H1 (cell line): ENCODE measurements around the gene AOPEP. TPM values are rescaled to one million over a fixed set of nuclear protein-coding genes. Genes with fewer than 3 reads are reported as not detected.

ENCODE experiments used
- CTCF ChIA-PET: fragments of 300-600 bp; sonication (Branson Sonifier 250); formaldehyde crosslinking; loops from one replicate; lab custom pipeline; 2021; ENCODE audit not compliant: partially characterized antibody; lab: Charles Lee
- POLR2A ChIA-PET: fragments of 300-600 bp; sonication (Branson Sonifier 250); formaldehyde crosslinking; loops from one replicate; lab custom pipeline; 2021; ENCODE audit warnings: inconsistent platforms; ENCODE audit not compliant: partially characterized antibody; lab: Charles Lee
- DNase-seq, 2 experiments: peaks; one replicate each; pipeline versions ENCODE4 v3.0.0 to v3.0.0-alpha.2; 2010 to 2022; ENCODE audit warnings: low spot score in 2 of 2, low read depth in 1 of 2, mixed read lengths in 1 of 2
- FAIRE-seq: peaks from 2 replicates; lab custom pipeline; 2011; peaks lifted over from hg19 to GRCh38; lab: Jason Lieb, UNC
- H2AFZ ChIP-seq: 2 replicates; pipeline ENCODE4 v1.8.1; 2012; ENCODE audit warnings: low read length, inconsistent platforms
- H2AK5ac ChIP-seq: 2 replicates; pipeline ENCODE4 v1.6.1; 2013; ENCODE audit warnings: low read depth, low read length
- H2BK120ac ChIP-seq: replicated peaks from 2 replicates; pipeline ENCODE3; 2013; ENCODE audit warnings: low read depth, low read length, inconsistent platforms
- H2BK12ac ChIP-seq: 2 replicates; pipeline ENCODE4 v1.6.1; 2013; ENCODE audit warnings: low read depth, low read length
- H2BK15ac ChIP-seq: 2 replicates; pipeline ENCODE4 v1.6.1; 2013; ENCODE audit warnings: low read length
- H2BK20ac ChIP-seq: 2 replicates; pipeline ENCODE4 v1.6.1; 2013; ENCODE audit warnings: low read length
- H2BK5ac ChIP-seq: 2 replicates; pipeline ENCODE4 v1.6.1; 2013; ENCODE audit warnings: low read depth, low read length
- H3K14ac ChIP-seq: 2 replicates; pipeline ENCODE4 v1.6.1; 2013; ENCODE audit warnings: inconsistent platforms; ENCODE audit not compliant: insufficient read length
- H3K18ac ChIP-seq: 2 replicates; pipeline ENCODE4 v1.6.1; 2013; ENCODE audit warnings: low read length; ENCODE audit errors: extremely low read depth
- H3K23ac ChIP-seq: 2 replicates; pipeline ENCODE4 v1.6.1; 2013; ENCODE audit warnings: inconsistent platforms; ENCODE audit not compliant: insufficient read length
- H3K23me2 ChIP-seq: 2 replicates; pipeline ENCODE4 v1.6.1; 2013; ENCODE audit warnings: low read depth, low read length
- H3K27ac ChIP-seq: 2 replicates; pipeline ENCODE4 v1.6.1; 2011; ENCODE audit warnings: low read depth, low read length, inconsistent platforms
- H3K27me3 ChIP-seq, 4 experiments: replicated peaks in 1 of 4; 1 replicate in 1 of 4; 2 replicates in 3 of 4; pipeline versions ENCODE4 v1.6.1 to v1.8.1; 2011 to 2013; ENCODE audit warnings: low read length in 3 of 4, mild to moderate bottlenecking in 3 of 4, inconsistent platforms in 2 of 4, mixed read lengths in 2 of 4, moderate library complexity in 1 of 4; ENCODE audit not compliant: control insufficient read depth in 3 of 4, insufficient read depth in 3 of 4; ENCODE audit errors: extremely low read depth in 1 of 4
- H3K36me3 ChIP-seq, 4 experiments: 2 replicates each; pipeline versions ENCODE4 v1.6.1 to v1.8.1; 2011 to 2013; ENCODE audit warnings: mild to moderate bottlenecking in 4 of 4, low read length in 3 of 4, moderate library complexity in 2 of 4, control low read depth in 1 of 4, inconsistent platforms in 1 of 4; ENCODE audit not compliant: insufficient read depth in 4 of 4, control insufficient read depth in 2 of 4
- H3K4ac ChIP-seq: replicated peaks from 2 replicates; pipeline ENCODE3; 2013; ENCODE audit warnings: low read length, low read depth, mixed read lengths, inconsistent platforms; ENCODE audit not compliant: insufficient read length
- H3K4me1 ChIP-seq, 4 experiments: replicated peaks in 1 of 4; 1 replicate in 1 of 4; 2 replicates in 3 of 4; pipeline versions ENCODE4 v1.6.1 to v1.8.1; 2011 to 2013; ENCODE audit warnings: low read length in 3 of 4, inconsistent platforms in 2 of 4, mixed read lengths in 1 of 4; ENCODE audit not compliant: insufficient read depth in 4 of 4, control insufficient read depth in 3 of 4
- H3K4me2 ChIP-seq, 2 experiments: 2 replicates each; pipeline versions ENCODE4 v1.6.1 to v1.8.1; 2011 to 2013; ENCODE audit warnings: low read depth in 2 of 2, low read length in 2 of 2, control low read depth in 1 of 2, inconsistent platforms in 1 of 2, mild to moderate bottlenecking in 1 of 2; ENCODE audit not compliant: insufficient read depth in 1 of 2
- H3K4me3 ChIP-seq, 4 experiments: fragments of 200-600, 300-600 bp in 1 of 4; sonication (generic), shearing (Covaris generic), sonication (Bioruptor Twin) in 1 of 4; 2 replicates each; pipeline versions ENCODE4 v1.5.1 to v1.8.1; 2011 to 2016; ENCODE audit warnings: low read length in 4 of 4, low read depth in 3 of 4, control low read depth in 2 of 4, inconsistent platforms in 2 of 4, mild to moderate bottlenecking in 2 of 4, mixed read lengths in 1 of 4, moderate library complexity in 1 of 4; ENCODE audit not compliant: insufficient read depth in 2 of 4; ENCODE audit errors: extremely low read depth in 1 of 4
- H3K56ac ChIP-seq: replicated peaks from 2 replicates; pipeline ENCODE3; 2013; ENCODE audit warnings: low read depth, mild to moderate bottlenecking, mixed read lengths, low read length, inconsistent platforms; ENCODE audit not compliant: insufficient read length
- H3K79me1 ChIP-seq: 2 replicates; pipeline ENCODE4 v1.6.1; 2013; ENCODE audit warnings: low read depth, low read length, control low read depth
- H3K79me2 ChIP-seq, 2 experiments: 2 replicates each; pipeline versions ENCODE4 v1.6.1 to v1.8.1; 2012 to 2013; ENCODE audit warnings: low read length in 2 of 2, mild to moderate bottlenecking in 2 of 2, inconsistent platforms in 1 of 2; ENCODE audit not compliant: insufficient read depth in 2 of 2, control insufficient read depth in 1 of 2
- H3K9ac ChIP-seq, 4 experiments: replicated peaks in 1 of 4; 1 replicate in 1 of 4; 2 replicates in 3 of 4; pipeline versions ENCODE4 v1.6.1 to v1.8.1; 2011 to 2013; ENCODE audit warnings: low read depth in 3 of 4, low read length in 3 of 4, control low read depth in 2 of 4, mild to moderate bottlenecking in 2 of 4, moderate library complexity in 2 of 4, inconsistent platforms in 1 of 4; ENCODE audit errors: extremely low read depth in 1 of 4
- H3K9me3 ChIP-seq, 2 experiments: 2 replicates each; pipeline versions ENCODE4 v1.6.1 to v1.8.1; 2012 to 2013; ENCODE audit warnings: mild to moderate bottlenecking in 2 of 2, moderate library complexity in 2 of 2, control low read depth in 1 of 2, inconsistent platforms in 1 of 2, low read depth in 1 of 2, low read length in 1 of 2, mixed read lengths in 1 of 2; ENCODE audit not compliant: insufficient read depth in 2 of 2
- H4K20me1 ChIP-seq, 2 experiments: replicated peaks in 1 of 2; 2 replicates each; pipeline versions ENCODE3 to v1.8.1; 2011 to 2013; ENCODE audit warnings: inconsistent platforms in 2 of 2, low read length in 2 of 2, mild to moderate bottlenecking in 1 of 2; ENCODE audit not compliant: insufficient read depth in 2 of 2, control insufficient read depth in 1 of 2
- H4K5ac ChIP-seq: 2 replicates; pipeline ENCODE4 v1.6.1; 2013; ENCODE audit warnings: low read length, low read depth, mixed read lengths, inconsistent platforms; ENCODE audit not compliant: insufficient read length
- H4K8ac ChIP-seq: 2 replicates; pipeline ENCODE4 v1.8.0; 2013; ENCODE audit warnings: mild to moderate bottlenecking, moderate library complexity, low read length, inconsistent platforms; ENCODE audit not compliant: insufficient read depth; ENCODE audit errors: extremely low read depth
- H4K91ac ChIP-seq: replicated peaks from 2 replicates; pipeline ENCODE3; 2013; ENCODE audit warnings: low read length, mixed read lengths, inconsistent platforms; ENCODE audit not compliant: insufficient read length
- CEBPB ChIP-seq: IDR thresholded peaks from 2 replicates; pipeline ENCODE4 v1.6.1; 2012; ENCODE audit warnings: low read depth, low read length
- EGR1 ChIP-seq: IDR thresholded peaks from 2 replicates; pipeline ENCODE4 v1.6.1; 2011; ENCODE audit warnings: low read depth, low read length, borderline replicate concordance
- EZH2 ChIP-seq: fragments of 200-600 bp; sonication (generic); IDR thresholded peaks from 2 replicates; pipeline ENCODE4 v1.7.1; 2012; ENCODE audit warnings: low read depth, mild to moderate bottlenecking, moderate library complexity, low read length, inconsistent platforms; ENCODE audit not compliant: severe bottlenecking
- FOSL1 ChIP-seq: IDR thresholded peaks from 2 replicates; pipeline ENCODE4 v1.6.1; 2011; ENCODE audit warnings: mild to moderate bottlenecking, low read depth, low read length, moderate library complexity; ENCODE audit not compliant: insufficient read depth
- GABPA ChIP-seq: IDR thresholded peaks from 2 replicates; pipeline ENCODE4 v1.6.1; 2011; ENCODE audit warnings: mild to moderate bottlenecking, low read length, moderate library complexity, borderline replicate concordance; ENCODE audit not compliant: insufficient read depth
- HDAC6 ChIP-seq: IDR thresholded peaks from one replicate; pipeline ENCODE4 v1.7.1; 2012; ENCODE audit warnings: low read depth, mild to moderate bottlenecking, inconsistent platforms, low read length, moderate library complexity
- JUND ChIP-seq: IDR thresholded peaks from 2 replicates; pipeline ENCODE4 v1.6.1; 2011; ENCODE audit warnings: mild to moderate bottlenecking, improper control_type of control experiment, low read length
- KDM4A ChIP-seq: IDR thresholded peaks from one replicate; pipeline ENCODE4 v1.7.1; 2012; ENCODE audit warnings: low read depth, mild to moderate bottlenecking, moderate library complexity, low read length, inconsistent platforms; ENCODE audit not compliant: severe bottlenecking
- MAFK ChIP-seq: IDR thresholded peaks from 2 replicates; pipeline ENCODE4 v1.6.1; 2012; ENCODE audit warnings: low read depth, mild to moderate bottlenecking, improper control_type of control experiment, low read length
- POU5F1 ChIP-seq: IDR thresholded peaks from 2 replicates; pipeline ENCODE4 v1.6.1; 2011; ENCODE audit warnings: low read depth, mild to moderate bottlenecking, low read length, moderate library complexity
- RNF2 ChIP-seq: fragments of 200-900, 300-1000 bp; sonication (generic); IDR thresholded peaks from 2 replicates; pipeline ENCODE4 v1.7.1; 2016; ENCODE audit warnings: borderline replicate concordance, low read depth, mild to moderate bottlenecking, antibody characterized with exemption, low read length; ENCODE audit not compliant: poor library complexity, severe bottlenecking; ENCODE audit errors: missing control alignments
- SAP30 ChIP-seq: fragments of 300-600 bp; sonication (generic); IDR thresholded peaks from 2 replicates; pipeline ENCODE4 v1.7.1; 2012; ENCODE audit warnings: low read length, moderate library complexity, mild to moderate bottlenecking, inconsistent platforms; ENCODE audit not compliant: insufficient read depth, insufficient replicate concordance
- TAF7 ChIP-seq: optimal IDR thresholded peaks from 2 replicates; pipeline ENCODE3; 2011; ENCODE audit warnings: low read depth, mild to moderate bottlenecking, inconsistent platforms, low read length, moderate library complexity, borderline replicate concordance
- TBP ChIP-seq: IDR thresholded peaks from 2 replicates; pipeline ENCODE4 v1.6.1; 2011; ENCODE audit warnings: low read depth, low read length, improper control_type of control experiment
- WGBS, 2 experiments: shearing (Covaris generic) in 1 of 2; methylation state at CpG; one replicate each; pipeline versions ENCODE4 v1.1.6 to v1.1.7; 2013 to 2015; ENCODE audit warnings: low lambda C conversion rate in 2 of 2, mixed read lengths in 2 of 2, inconsistent platforms in 1 of 2, low coverage in 1 of 2, missing lambda C conversion rate in 1 of 2; ENCODE audit not compliant: insufficient replicate concordance in 2 of 2, insufficient coverage in 1 of 2, insufficient read length in 1 of 2; ENCODE audit errors: extremely low coverage in 1 of 2, missing lambda C conversion rate in 1 of 2; 5-methylcytosine and 5-hydroxymethylcytosine counted together
- polyA plus RNA-seq, 7 experiments: library from polyadenylated mRNA; depleted of rRNA in 3 of 7; stranded (reverse) in 5 of 7; unstranded in 2 of 7; fragments of >200 nt in 5 of 7; fragments of 200-250 nt in 2 of 7; gene quantifications; 1 replicate in 5 of 7; 2 replicates in 1 of 7; 4 replicates in 1 of 7; pipeline versions ENCODE4 v1.2.1 to v1.2.3, GENCODE V29; 2011 to 2013; ENCODE audit warnings: missing spikeins in 2 of 7, mixed read lengths in 2 of 7
- total RNA-seq: library from RNA; stranded (reverse); fragmentation: NEBNext Ultra II Directional; extraction: Animal tissue kit (Norgen Biotek cat#: 25700); gene quantifications from 2 replicates; pipeline ENCODE4 v1.2.1, GENCODE V29; 2021

AOPEP gene
- total and polyA plus RNA-seq, 2 of the 8 experiments (the other 6 are each of a cell fraction or from before 2014, with no cell fraction given): 6.1 to 14.3 TPM

- H3K4me1 ChIP-seq: no peaks in the 10 kb centered on the region; a peak in 1 of 7 replicates
- no peak overlapping the region for H2BK15ac ChIP-seq
- H3K9ac ChIP-seq: no peak overlapping the region
- H3K23me2 ChIP-seq: no peaks in the 10 kb centered on the region
- no peak overlapping the region for H2AK5ac ChIP-seq
- no peak for DNase-seq
- H2AFZ ChIP-seq: no peak overlapping the region
- WGBS, 2 experiments: 100% methylated on average over 1 of the region's 1 CpG; no CpG with 5 or more reads in 1 of the 2 experiments
- ChIA-PET POLR2A (interaction anchor here (1.3 kb wide), 1 partner anchor 8 kb away, joined by 3 read pairs; no protein-coding TSS in a partner anchor), CTCF (interaction anchor here (1.2 to 3.7 kb wide), 22 partner anchors 9 to 488 kb away, joined by 3 to 28 read pairs (median 8); partner anchors contain the start of gene PCAT7)
- H2BK20ac ChIP-seq: no peak overlapping the region
- no peaks in the 10 kb centered on the region for H3K79me1 ChIP-seq
- H3K56ac ChIP-seq: no peak overlapping the region
- no peaks in the 10 kb centered on the region; a peak in 1 of 7 replicates for H3K27me3 ChIP-seq
- no peak overlapping the region for H3K4me2 ChIP-seq
- H4K8ac ChIP-seq: no peak overlapping the region
- H4K5ac ChIP-seq: no peak overlapping the region
- H3K23ac ChIP-seq: no peak overlapping the region
- H4K20me1 ChIP-seq: no peaks in the 10 kb centered on the region
- no peak overlapping the region for H2BK5ac ChIP-seq
- H3K4ac ChIP-seq: no peak overlapping the region
- H3K79me2 ChIP-seq: no peaks in the 10 kb centered on the region
- no peak overlapping the region for H4K91ac ChIP-seq
- no peak overlapping the region for H3K14ac ChIP-seq
- H3K27ac ChIP-seq: no peak overlapping the region
- no peak overlapping the region for H3K4me3 ChIP-seq
- no peaks in the 10 kb centered on the region for H3K9me3 ChIP-seq
- no peak for FAIRE-seq
- no peak overlapping the region; the same call in 1 of the 2 replicates for H2BK12ac ChIP-seq
- H2BK120ac ChIP-seq: no peak overlapping the region
- no peaks in the 10 kb centered on the region for H3K36me3 ChIP-seq
- no peak overlapping the region for H3K18ac ChIP-seq
- TF ChIP-seq EZH2: no peak
- TF ChIP-seq CEBPB: no peak
- no peak for TF ChIP-seq SAP30
- no peak for TF ChIP-seq RNF2
- TF ChIP-seq EGR1: no peak
- TF ChIP-seq HDAC6: no peak
- no peak for TF ChIP-seq TBP
- no peak for TF ChIP-seq KDM4A
- no peak for TF ChIP-seq POU5F1
- TF ChIP-seq TAF7: no peak
- no peak for TF ChIP-seq GABPA
- no peak for TF ChIP-seq FOSL1
- TF ChIP-seq JUND: no peak
- no peak for TF ChIP-seq MAFK
Observed at GRCh38 chr9:94680020-94680419, 46.5 kb upstream of the AOPEP start.
